Endothelial cell of umbilical vein (primary cell): ENCODE measurements around the gene LAIR2.
A peak's percentile ranks its signal among the peaks of the same experiment; 100 is the strongest.

Source experiments
- JUN ChIP-seq: IDR thresholded peaks from 2 replicates; pipeline ENCODE4 v1.6.1; 2011; ENCODE audit warnings: borderline replicate concordance, low read depth; ENCODE audit not compliant: insufficient read length, insufficient read depth
- POLR2A ChIP-seq: IDR thresholded peaks from 2 replicates; pipeline ENCODE4 v1.6.1; 2012; ENCODE audit warnings: low read depth, mild to moderate bottlenecking, control low read depth, low read length
- POLR2AphosphoS5 ChIP-seq: IDR thresholded peaks from 2 replicates; pipeline ENCODE4 v1.6.1; 2012; ENCODE audit warnings: low read depth, mild to moderate bottlenecking, control low read depth, low read length, moderate library complexity; ENCODE audit not compliant: insufficient read depth
- TF ChIP-seq, protein P1 (sequence below), 2 donors: IDR thresholded peaks; 1 replicate in 1 of 2; 2 replicates in 1 of 2; pipeline ENCODE4 v1.5.1; 2011; ENCODE audit warnings: low read length in 2 of 2, mild to moderate bottlenecking in 2 of 2, moderate library complexity in 2 of 2, control low read depth in 1 of 2, inconsistent platforms in 1 of 2, low read depth in 1 of 2; ENCODE audit not compliant: insufficient read depth in 1 of 2; ENCODE audit errors: extremely low read depth in 1 of 2
- TF ChIP-seq, protein P2 (sequence below): IDR thresholded peaks from 2 replicates; pipeline ENCODE4 v1.6.1; 2011; ENCODE audit not compliant: insufficient read depth, insufficient read length

DNA sequence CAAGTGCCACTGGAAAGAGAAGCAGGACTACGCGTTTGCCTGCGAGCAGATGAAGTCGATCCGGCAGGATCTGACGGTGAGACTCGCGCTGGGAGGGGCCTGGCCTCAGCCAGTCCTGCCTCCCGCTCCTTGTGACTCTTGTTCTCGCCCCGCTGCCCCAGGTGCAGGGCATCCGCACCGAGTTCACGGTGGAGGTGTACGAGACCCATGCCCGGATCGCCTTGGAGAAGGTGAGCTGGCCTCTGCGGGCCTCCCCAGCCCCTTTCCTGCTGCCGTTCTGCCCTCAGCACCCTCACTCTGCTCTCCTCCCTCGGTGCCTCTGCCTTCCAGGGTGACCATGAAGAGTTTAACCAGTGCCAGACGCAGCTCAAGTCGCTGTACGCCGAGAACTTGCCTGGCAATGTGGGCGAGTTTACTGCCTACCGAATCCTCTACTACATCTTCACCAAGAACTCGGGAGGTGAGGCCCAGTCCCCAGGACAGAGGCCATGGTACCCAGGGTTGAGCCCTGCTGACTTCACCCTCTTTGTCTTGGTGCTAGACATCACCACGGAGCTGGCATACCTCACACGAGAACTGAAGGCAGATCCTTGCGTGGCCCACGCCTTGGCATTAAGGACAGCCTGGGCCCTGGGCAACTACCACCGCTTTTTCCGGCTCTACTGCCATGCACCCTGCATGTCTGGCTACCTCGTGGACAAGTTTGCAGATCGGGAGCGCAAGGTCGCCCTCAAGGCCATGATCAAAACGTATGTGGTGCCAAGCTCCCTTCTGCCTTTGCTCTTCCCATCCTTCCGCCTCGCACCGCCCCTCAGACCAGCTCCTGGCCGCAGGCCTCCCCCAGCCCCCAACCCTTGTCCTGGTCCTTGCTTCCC, 44.6 kb upstream of the LAIR2 start:
- TF ChIP-seq, protein P1, sequence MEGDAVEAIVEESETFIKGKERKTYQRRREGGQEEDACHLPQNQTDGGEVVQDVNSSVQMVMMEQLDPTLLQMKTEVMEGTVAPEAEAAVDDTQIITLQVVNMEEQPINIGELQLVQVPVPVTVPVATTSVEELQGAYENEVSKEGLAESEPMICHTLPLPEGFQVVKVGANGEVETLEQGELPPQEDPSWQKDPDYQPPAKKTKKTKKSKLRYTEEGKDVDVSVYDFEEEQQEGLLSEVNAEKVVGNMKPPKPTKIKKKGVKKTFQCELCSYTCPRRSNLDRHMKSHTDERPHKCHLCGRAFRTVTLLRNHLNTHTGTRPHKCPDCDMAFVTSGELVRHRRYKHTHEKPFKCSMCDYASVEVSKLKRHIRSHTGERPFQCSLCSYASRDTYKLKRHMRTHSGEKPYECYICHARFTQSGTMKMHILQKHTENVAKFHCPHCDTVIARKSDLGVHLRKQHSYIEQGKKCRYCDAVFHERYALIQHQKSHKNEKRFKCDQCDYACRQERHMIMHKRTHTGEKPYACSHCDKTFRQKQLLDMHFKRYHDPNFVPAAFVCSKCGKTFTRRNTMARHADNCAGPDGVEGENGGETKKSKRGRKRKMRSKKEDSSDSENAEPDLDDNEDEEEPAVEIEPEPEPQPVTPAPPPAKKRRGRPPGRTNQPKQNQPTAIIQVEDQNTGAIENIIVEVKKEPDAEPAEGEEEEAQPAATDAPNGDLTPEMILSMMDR (IDR thresholded peaks at IDR 0.05; ENCODE audit: extremely low read depth in 1 of 2, insufficient read depth in 1 of 2, low read depth in 1 of 2, low read length in 2 of 2) = no peak
- TF ChIP-seq JUN (no peak), POLR2AphosphoS5 (no peak), POLR2A (peak; percentile 12)
- TF ChIP-seq, protein P2, sequence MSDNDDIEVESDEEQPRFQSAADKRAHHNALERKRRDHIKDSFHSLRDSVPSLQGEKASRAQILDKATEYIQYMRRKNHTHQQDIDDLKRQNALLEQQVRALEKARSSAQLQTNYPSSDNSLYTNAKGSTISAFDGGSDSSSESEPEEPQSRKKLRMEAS = no peak
